Body of pancreas (tissue), 4 donors: ENCODE data around the gene DYNLRB1.

ENCODE experiments used
- POLR2A ChIP-seq, 3 donors: fragments of 450-650 bp; IDR thresholded peaks; one replicate each; pipeline ENCODE4 v1.6.1; 2016; ENCODE audit warnings: antibody characterized with exemption in 3 of 3, mild to moderate bottlenecking in 2 of 3
- TF ChIP-seq, protein P1 (sequence below), 7 experiments: fragments of 450-650 bp in 4 of 7; fragments of 200-600 bp in 3 of 7; sonication (generic) in 3 of 7; IDR thresholded peaks; one replicate each; pipeline ENCODE4 v1.5.1; 2016 to 2019; ENCODE audit warnings: antibody characterized with exemption in 7 of 7

DNA sequence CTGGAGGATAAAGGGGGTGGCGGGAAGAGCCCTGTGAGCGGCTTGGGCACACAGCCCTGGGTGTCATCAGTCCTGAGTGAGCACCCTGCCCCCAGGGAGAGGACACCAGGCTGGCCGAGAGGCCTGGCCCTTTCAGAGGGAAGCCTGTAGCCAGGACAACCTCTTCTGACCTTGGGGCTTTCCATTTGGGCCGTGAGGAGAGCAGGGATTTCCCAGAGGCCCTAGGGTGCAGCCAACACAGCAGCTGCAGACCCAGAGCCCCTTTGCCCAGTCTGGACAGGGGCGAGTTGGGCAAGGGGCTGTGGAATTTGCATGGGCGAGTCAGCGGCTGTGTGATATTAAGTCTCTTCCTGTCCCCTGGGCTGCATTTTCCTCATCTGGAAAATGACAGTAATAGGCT, 48.6 kb downstream of the DYNLRB1 start:
- TF ChIP-seq, protein P1, sequence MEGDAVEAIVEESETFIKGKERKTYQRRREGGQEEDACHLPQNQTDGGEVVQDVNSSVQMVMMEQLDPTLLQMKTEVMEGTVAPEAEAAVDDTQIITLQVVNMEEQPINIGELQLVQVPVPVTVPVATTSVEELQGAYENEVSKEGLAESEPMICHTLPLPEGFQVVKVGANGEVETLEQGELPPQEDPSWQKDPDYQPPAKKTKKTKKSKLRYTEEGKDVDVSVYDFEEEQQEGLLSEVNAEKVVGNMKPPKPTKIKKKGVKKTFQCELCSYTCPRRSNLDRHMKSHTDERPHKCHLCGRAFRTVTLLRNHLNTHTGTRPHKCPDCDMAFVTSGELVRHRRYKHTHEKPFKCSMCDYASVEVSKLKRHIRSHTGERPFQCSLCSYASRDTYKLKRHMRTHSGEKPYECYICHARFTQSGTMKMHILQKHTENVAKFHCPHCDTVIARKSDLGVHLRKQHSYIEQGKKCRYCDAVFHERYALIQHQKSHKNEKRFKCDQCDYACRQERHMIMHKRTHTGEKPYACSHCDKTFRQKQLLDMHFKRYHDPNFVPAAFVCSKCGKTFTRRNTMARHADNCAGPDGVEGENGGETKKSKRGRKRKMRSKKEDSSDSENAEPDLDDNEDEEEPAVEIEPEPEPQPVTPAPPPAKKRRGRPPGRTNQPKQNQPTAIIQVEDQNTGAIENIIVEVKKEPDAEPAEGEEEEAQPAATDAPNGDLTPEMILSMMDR (IDR thresholded peaks at IDR 0.05): no peak
- TF ChIP-seq POLR2A (IDR thresholded peaks at IDR 0.05): no peak
